HS-27A (cell line): ENCODE measurements around the gene TMEM165.

Experiments used
- DNase-seq: peaks from one replicate; pipeline ENCODE4 v3.0.0-alpha.2; 2012; ENCODE audit warnings: low read depth, missing footprints

TMEM165 gene

GRCh38 chr4:55367084-55367722 is 28.6 kb upstream of the TMEM165 start:
- DNase-seq: no peak

- no peak for DNase-seq
These were observed 25.8 kb upstream of the TMEM165 start for GRCh38 chr4:55369968-55370367.

- DNase-seq: no peak
These were observed 23.5 kb upstream of the TMEM165 start for GRCh38 chr4:55372259-55372658.

GRCh38 chr4:55373461-55373860 is 22.3 kb upstream of the TMEM165 start:
- no peak for DNase-seq

GRCh38 chr4:55376698-55377097 is 19.1 kb upstream of the TMEM165 start:
- no peak for DNase-seq

GRCh38 chr4:55378617-55379467 is 16.9 kb upstream of the TMEM165 start:
- DNase-seq: no peak

- DNase-seq: no peak
These were observed 15.2 kb upstream of the TMEM165 start for GRCh38 chr4:55380576-55380975.

- no peak for DNase-seq
These were observed 14.3 kb upstream of the TMEM165 start for GRCh38 chr4:55381502-55381901.

- no peak for DNase-seq
These were observed 13.2 kb upstream of the TMEM165 start for GRCh38 chr4:55382488-55383003.

GRCh38 chr4:55385201-55385649 is 10.5 kb upstream of the TMEM165 start:
- DNase-seq: no peak

GRCh38 chr4:55386073-55386472 is 9.7 kb upstream of the TMEM165 start:
- DNase-seq: no peak

GRCh38 chr4:55386840-55387239 is 8.9 kb upstream of the TMEM165 start:
- DNase-seq: no peak

GRCh38 chr4:55393461-55394320 is 2.1 kb upstream of the TMEM165 start:
- DNase-seq: no peak

GRCh38 chr4:55395218-55395528 is 584 bp upstream of the TMEM165 start:
- no peak for DNase-seq

GRCh38 chr4:55396308-55397125 is 760 bp downstream of the TMEM165 start:
- no peak for DNase-seq

GRCh38 chr4:55397126-55397436 is 1.3 kb downstream of the TMEM165 start:
- DNase-seq: no peak

- DNase-seq: no peak
These were observed 2.0 kb downstream of the TMEM165 start for GRCh38 chr4:55397520-55398321.

- DNase-seq: no peak
These were observed 2.7 kb downstream of the TMEM165 start for GRCh38 chr4:55398461-55398860.

- DNase-seq: no peak
These were observed 3.2 kb downstream of the TMEM165 start for GRCh38 chr4:55398966-55399365.

GRCh38 chr4:55399581-55399980 is 3.8 kb downstream of the TMEM165 start:
- DNase-seq: no peak

GRCh38 chr4:55405073-55405472 is 9.3 kb downstream of the TMEM165 start:
- DNase-seq: no peak
